Tongue (tissue), 2 donors: Measurements from ENCODE around the gene EIF4G1. TPM values are rescaled to one million over a fixed set of nuclear protein-coding genes. Genes with fewer than 3 reads are reported as not detected.
"Not testable (repeated sequence)": the region's sequence is repeated elsewhere in the genome, so short reads cannot be mapped to it uniquely, and the experiment has no call there.

Experiments used
- DNase-seq: peaks from one replicate; pipeline ENCODE4 v3.0.0-alpha.2; 2015
- total RNA-seq: library from RNA; depleted of rRNA; stranded (reverse); fragments of >200 nt; gene quantifications from one replicate; pipeline ENCODE4 v1.2.3, GENCODE V29; 2014

Gene EIF4G1
- total RNA-seq, 1 donor from 2014 or later: 209 TPM

DNA sequence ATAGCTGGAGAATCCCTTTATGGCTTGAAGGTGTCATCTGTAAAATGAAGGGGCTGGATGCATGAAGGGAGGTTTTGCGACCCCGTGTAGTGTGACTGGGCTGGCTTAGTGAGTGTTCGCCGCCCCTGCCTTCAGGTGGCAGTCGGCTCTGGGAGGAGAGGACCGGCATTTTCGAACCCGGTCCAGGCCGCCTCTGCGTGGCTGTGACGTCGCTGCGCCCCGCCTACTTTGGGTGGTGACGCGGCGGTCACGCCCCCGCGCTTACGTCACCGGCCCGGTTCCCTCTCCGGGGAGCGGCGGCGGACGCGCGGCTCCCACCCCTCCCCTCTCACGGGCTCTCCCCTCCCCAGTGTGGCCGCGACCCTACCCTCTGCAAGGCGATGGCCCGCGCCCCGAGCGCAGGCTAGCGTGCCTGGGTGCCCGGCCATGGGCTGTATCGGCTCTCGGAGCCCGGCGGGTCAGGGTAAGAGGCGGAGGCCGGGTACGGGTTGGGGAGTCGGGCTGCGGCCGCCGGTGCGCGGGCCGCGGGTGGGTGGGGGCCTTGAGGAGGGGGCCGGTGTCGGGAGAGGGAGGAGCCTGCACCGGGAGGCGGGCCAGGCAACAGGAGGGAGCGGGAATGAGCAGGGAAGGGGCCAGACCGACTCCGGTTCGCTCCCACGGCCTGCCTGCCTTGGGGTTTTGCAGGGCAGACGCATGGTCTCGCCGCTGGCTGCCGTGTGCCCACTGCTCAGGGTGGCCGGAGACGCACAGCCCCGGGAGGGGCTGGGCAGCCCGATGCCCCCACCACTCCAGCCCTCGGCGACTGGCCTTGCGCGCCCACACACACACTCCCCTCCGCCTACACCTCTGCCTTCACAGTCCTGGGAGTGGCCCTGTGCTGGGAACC is 21.5 kb downstream of the EIF4G1 start:
- DNase-seq: peak; percentile 93

DNA sequence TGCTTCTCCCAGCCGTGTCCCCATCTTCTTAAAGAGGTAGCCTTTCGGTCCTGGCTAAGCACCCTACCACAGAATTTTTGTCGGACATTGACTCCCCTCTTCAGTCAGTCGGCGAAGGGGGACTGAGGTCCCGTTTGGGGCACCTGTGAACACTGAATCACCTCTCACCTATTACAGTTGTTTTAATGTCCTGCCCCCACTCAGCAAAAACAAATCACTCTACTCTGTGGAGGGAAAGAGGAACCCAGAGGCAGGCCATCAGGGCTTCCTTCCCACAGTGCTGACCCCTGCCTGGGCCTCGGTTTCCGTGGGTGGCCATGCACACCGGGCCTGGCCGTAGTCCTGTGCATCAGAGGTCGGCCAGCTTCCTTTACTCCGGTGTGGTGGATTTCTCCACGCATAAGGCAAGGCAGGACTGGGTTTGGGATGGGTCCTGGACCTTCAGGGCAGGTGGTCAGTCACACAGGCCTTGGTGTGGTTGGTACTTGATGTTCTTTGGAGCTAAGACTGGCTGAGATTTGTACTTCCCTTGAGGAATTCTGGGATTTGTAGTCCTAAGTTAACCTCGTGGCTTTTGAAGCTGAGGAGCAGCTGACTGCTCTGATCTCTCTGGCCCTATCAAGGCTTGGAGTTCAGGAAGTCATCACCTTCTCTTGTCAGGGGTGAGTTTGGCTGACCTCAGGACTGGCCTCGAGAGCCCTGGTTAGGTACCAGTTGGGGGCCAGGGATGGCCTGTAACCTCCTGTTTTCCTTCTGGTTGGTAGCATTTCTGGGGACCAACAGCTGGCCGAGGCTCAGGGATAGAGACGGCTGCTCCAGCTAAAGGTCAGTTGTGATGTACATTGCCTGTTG is 22.4 kb downstream of the EIF4G1 start:
- DNase-seq: peak; percentile 75

DNA sequence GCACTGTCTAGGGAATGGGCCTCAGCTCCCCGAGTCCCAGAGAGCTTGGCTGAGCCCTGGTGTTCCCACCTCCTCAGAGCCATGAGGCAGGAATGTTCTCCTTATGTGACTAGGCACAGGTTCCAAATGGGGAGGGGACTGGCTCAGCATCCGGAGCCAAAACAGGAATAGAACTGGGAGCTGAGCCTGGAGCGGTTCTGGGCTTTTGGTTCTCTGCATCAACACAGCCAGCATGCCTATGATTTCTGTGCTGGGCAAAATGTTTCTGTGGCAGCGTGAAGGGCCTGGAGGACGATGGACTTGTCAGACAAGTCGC is 23.0 kb downstream of the EIF4G1 start, which contains the start of gene FAM131A:
Gene FAM131A, plus strand, starts transcription at position 202 of the 316 bp plus-strand sequence. Its CDS starts 31 bp downstream, at position 233.
- DNase-seq: peak; percentile 83

DNA sequence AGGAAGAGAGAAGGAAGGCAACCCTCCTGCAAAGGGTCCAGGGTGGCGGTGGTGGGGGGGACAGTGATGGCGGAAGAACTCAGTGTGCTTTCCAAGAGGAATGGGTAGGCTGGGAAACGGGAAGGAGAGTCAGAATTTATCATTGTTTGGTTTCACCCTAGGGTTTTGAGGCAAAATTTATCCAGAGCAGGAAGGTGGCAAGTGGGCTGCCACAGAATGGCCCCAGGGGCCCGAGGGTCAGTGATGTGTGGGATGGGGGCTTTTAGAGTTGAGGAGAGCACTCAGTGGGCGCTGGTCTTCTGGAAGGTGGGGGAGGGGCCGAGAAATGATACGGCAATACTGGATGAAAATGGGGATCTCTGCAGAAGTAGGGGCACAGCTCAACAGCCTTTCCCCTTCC is 23.6 kb downstream of the EIF4G1 start:
- no peak for DNase-seq

DNA sequence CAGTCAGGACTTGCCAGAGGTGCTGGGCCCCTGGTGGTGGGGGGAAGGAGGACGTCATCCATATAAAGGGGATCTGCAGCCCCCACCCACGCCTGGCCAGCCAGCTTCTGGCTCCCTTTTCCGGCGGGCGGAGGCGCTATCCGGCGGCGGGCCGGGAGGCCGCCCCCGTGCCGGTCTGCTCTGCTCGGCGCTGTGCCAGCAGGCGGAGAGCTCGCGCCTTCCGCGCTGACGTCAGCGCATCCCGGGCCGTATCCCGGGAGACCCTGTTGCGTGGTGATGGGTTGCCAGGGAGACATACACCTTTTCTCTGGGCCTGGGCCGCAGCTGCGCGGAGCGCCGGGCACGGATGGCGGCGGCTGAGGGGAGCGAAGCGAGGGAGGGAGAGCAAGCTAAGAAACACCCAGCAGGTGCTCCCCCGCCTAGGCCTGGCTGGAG is 24.1 kb downstream of the EIF4G1 start:
- peak; percentile 92 for DNase-seq

DNA sequence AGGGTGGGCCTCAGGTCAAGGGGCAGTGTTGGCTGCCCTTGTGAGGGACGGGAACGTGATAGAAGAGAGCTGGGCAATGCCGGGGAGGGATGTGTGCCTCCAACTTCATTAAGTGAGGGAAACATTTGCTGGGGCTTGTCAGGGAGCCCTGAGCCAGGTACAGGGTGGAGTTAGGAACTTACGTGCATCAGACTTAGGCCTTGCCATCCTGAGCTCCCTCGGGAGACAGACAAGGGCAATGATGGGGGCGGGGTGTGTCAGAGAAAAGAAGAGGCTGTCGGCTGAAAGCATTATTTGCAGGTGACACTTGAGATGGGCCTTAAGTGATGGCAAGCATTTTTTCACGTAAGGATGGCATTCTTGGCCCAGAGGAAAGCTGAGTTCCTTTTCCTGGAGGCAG is 24.6 kb downstream of the EIF4G1 start:
- no peak for DNase-seq

DNA sequence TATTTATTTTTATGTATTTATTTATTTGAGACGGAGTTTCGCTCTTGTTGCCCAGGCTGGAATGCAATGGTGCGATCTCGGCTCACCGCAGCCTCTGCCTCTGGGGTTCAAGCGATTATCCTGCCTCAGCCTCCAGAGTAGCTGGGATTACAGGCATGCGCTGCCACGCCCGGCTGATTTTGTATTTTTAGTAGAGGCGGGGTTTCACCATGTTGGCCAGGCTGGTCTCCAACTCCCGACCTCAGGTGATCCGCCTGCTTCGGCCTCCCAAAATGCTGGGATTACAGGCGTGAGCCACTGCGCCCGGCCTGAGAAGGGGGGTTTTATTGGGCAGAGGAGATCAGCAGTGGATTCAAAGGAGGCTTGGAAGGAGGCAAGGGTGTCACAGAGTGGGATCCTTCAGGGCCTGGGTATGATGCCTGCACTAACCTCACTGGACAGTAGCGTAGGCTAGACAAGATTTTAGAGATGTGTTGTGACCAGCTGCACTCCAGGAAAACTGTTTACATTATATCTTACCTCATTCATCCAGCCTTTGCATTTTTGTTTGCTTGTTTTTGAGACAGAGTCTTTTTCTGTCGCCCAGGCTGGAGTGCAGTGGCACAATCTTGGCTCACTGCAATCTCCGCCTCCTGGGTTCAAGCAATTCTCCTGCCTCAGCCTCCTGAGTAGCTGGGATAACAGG is 25.2 kb downstream of the EIF4G1 start:
- DNase-seq: not testable (repeated sequence)

DNA sequence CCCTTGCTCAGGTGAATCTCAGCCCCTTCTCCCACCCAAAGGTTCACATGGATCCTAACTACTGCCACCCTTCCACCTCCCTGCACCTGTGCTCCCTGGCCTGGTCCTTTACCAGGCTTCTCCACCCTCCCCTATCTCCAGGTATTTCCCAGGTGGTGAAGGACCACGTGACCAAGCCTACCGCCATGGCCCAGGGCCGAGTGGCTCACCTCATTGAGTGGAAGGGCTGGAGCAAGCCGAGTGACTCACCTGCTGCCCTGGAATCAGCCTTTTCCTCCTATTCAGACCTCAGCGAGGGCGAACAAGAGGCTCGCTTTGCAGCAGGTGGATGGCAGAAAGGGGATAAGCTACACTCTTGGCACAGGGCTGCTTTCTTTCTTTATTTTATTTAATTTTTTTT is 27.5 kb downstream of the EIF4G1 start:
- DNase-seq: no peak

DNA sequence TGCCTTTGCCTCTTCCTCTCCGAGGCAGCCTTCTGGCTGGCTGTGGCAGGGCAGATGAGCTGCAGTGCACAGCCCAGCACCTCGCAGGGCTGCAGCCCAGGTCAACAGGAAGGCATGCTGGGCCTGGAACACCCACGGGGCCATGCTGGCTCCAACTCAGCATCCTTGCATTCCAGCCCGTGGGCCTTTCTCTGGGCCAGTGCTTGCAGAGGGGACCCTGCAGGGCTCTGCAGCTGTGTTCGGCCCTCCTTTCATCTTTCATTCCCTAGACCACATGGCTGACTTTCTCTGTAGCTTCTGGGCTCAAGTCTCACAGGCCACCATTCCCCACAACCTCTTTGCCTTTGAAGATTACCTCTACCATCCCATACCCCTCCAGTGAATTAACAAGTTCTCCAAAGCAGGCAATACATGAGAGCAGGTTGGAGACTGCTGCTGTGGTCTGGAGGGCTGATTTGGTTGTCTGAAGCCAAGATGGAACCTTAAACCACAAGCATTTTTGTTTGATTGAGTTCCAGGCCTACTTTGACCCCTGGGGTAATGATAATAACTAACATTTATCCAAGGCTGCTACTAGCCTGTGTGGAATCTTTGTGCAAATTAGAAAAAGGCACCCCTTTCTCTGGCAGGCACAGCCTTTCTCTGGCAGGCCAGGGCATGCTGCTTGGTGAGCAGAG is 28.9 kb downstream of the EIF4G1 start:
- no peak for DNase-seq

DNA sequence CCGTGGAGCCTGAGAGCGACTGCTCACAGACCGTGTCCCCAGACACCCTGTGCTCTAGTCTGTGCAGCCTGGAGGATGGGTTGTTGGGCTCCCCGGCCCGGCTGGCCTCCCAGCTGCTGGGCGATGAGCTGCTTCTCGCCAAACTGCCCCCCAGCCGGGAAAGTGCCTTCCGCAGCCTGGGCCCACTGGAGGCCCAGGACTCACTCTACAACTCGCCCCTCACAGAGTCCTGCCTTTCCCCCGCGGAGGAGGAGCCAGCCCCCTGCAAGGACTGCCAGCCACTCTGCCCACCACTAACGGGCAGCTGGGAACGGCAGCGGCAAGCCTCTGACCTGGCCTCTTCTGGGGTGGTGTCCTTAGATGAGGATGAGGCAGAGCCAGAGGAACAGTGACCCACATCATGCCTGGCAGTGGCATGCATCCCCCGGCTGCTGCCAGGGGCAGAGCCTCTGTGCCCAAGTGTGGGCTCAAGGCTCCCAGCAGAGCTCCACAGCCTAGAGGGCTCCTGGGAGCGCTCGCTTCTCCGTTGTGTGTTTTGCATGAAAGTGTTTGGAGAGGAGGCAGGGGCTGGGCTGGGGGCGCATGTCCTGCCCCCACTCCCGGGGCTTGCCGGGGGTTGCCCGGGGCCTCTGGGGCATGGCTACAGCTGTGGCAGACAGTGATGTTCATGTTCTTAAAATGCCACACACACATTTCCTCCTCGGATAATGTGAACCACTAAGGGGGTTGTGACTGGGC is 30.3 kb downstream of the EIF4G1 start:
- DNase-seq: no peak

DNA sequence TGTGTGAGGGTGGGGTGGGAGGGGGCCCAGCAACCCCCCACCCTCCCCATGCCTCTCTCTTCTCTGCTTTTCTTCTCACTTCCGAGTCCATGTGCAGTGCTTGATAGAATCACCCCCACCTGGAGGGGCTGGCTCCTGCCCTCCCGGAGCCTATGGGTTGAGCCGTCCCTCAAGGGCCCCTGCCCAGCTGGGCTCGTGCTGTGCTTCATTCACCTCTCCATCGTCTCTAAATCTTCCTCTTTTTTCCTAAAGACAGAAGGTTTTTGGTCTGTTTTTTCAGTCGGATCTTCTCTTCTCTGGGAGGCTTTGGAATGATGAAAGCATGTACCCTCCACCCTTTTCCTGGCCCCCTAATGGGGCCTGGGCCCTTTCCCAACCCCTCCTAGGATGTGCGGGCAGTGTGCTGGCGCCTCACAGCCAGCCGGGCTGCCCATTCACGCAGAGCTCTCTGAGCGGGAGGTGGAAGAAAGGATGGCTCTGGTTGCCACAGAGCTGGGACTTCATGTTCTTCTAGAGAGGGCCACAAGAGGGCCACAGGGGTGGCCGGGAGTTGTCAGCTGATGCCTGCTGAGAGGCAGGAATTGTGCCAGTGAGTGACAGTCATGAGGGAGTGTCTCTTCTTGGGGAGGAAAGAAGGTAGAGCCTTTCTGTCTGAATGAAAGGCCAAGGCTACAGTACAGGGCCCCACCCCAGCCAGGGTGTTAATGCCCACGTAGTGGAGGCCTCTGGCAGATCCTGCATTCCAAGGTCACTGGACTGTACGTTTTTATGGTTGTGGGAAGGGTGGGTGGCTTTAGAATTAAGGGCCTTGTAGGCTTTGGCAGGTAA is 31.1 kb downstream of the EIF4G1 start:
- DNase-seq: peak; percentile 59

DNA sequence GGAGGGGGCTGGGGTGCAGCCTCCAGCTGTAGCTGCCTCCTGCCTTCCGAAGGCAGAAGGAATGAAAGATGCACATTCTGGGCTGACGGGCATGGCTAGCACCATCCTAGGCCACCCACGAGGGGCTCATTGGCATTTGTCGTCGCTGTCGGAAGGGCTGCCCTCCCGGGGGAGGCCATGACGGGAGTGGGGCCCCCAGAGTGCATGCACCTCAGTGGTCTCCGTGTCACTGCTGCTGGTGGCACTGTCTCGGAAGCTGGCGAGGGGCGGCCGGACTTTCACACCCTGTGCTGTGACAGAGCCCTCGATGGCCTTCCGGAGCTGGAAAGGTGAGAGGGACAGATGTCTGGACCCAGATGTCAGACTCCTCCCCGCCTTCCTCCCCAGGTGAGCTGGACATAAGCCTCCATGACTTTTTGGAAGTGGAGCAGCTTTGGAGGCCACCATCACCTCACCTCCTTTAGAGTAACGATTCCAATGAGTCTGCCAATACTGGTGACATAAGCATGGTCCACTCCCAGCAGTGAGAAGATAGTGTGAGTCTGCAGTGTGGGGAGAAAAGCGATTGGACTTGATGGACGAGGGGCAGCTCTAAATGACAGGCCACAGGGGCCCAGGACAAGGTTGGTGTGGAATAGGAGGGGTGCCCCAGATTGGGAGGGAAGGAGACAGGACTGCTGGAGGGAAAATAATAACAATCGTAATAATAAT is 32.2 kb downstream of the EIF4G1 start:
- no peak for DNase-seq

DNA sequence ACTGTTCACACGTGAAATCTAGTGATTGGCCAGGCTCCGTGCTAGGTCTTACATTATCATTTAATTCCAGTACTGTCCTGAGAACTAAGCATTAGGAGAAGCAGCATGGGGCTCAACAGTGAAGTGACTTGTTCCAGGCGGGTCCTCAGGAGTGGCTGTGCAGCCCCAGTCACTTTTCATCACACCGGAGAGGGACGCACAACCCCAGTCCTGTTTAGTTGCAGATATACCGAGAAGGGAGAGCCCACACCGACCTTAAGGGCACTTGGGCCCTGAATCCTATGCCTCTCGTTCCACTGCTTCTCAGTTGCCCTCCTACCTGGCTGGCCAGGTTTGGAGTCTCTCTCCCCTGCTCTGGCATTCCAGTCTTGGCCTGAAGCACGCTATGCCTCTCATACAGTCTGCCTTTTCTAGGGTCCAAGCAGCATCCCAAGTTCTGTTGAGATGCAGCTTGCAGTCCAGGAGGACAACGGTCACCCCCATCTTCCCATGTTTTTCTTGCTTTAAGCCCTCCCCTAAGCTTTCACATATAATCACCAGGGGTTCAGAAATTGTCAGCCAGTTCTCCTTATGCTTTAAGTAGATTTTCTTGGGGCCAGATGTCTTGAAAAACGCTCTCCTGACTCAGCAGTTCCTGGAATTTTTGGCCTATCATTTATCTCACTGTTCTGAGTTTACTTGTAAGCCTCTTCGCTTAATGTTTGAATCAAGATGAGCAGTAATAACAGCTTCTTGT is 33.1 kb downstream of the EIF4G1 start:
- DNase-seq: no peak

DNA sequence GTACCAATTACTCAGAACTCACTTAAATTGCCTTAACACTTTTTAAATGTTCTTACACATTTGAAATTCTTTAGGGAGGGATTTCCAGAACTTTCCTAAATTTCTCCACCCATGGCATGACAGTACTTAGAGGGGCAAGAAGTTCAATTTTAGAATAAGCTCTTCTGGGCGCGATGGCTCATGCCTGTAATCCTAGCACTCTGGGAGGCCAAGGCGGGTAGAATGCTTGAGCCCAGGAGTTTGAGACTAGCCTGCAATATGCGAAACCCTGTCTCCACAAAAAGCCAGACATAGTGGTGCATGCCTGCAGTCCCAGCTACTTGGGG is 33.6 kb downstream of the EIF4G1 start:
- DNase-seq: no peak

DNA sequence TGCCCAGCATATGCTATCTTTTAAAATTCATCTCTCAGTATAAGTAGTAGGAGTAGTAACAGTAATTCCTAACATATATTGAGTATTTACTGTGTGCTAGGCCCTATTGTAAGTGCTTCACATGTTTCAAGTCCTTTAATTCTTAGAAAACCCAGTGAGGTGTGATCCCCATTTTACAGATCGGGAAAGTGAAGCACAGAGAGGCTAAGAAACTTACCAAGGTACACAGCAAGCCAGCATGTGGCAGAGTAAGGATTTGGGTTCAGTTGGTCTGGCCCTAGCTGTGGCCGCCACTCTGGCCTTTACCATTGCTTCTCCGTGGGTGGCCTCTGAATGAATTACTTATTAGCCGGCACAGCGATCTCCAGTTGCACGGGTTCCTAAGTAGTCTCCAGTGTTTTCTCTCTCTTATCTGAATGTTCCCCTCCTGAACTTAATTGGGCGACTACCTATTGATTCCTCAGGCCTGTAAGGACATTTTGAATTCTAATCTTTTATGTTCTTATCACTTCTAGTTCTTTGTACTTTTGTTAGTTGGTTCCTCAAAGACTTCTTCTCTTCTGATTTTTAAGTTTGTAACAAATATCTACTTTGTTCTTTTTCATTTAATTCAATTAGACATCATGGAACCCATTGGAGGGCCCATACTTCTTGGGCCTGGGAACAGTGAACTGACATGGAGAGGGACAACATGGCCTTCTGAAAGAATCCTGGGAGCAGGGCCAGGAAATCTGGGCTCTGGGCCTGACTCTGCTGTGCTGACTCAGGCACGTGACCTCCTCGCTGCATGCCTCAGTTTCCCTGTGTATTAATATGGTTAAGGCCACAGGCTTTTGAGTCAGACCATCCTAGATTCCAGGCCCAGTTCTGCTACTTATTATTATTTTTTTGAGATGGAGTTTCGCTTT is 35.4 kb downstream of the EIF4G1 start:
- DNase-seq: no peak

DNA sequence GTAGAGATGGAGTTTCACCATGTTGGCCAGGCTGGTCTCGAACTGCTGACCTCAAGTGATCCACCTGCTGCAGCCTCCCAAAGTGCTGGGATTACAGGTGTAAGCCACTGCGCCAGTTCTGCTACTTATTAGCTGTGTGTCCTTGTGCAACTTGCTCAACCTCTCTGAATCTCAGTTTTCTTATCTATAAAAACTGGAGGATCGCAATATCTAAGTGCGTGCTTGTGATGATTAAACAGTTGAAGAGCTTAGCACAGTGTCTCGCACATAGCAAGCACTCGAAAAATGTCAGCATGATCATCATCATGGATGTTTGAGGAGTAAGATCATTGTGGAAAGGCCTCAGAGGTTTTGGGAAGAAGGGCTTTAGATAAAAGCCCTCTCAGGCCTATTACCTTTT is 36.2 kb downstream of the EIF4G1 start:
- DNase-seq: no peak

DNA sequence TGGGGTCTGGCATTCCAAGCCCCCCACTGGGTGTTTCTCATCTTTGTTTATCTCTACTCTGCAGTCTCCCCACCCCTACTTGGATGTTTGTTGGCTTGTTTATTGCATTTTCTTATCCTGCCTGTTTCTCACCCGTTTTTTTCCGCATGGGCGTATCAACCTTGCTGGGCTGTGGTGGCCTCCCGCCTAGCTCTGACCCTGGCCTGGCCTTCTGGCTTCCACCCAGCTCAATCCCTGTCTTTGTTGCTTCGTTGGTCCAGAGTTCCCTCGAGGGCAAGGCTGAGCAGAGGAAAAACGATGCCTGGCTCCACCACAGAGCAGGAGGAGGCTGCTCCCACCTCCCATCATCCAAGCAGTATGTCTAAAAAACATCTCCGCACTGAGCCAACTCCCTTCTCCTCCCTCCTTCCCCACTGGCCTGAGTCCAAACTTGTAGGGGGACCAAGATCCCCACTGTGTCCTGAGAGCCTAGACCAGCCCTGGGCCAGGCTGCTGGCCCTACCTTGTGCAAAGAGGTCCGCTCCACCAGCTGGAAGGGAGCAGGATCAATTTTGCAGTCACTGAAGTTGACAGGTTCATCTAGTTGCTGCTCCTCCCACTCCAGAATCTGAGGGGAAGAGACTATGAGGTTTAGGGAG is 37.2 kb downstream of the EIF4G1 start:
- DNase-seq: no peak
